ENCODE data around the gene ROCK1.

GRCh38 chr18:21110713-21111345 is 784 bp downstream of the ROCK1 start:
- TF ChIP-seq POLR2A (IDR thresholded peaks at IDR 0.05; ENCODE audit: low read length): no peak
- no peak for TF ChIP-seq GATA1 (IDR thresholded peaks at IDR 0.05; ENCODE audit: low read depth, low read length)
